Fibroblast of lung (primary cell): Measurements from ENCODE around the gene CIAO2A.

Experiments
- EZH2 ChIP-seq: IDR thresholded peaks from 2 replicates; pipeline ENCODE4 v1.5.1; 2012; ENCODE audit warnings: low read length, control low read depth, mild to moderate bottlenecking; ENCODE audit errors: missing control alignments
- TF ChIP-seq, protein P1 (sequence below), 2 donors: IDR thresholded peaks in 1 of 2; conservative IDR thresholded peaks in 1 of 2; 1 replicate in 1 of 2; 2 replicates in 1 of 2; pipeline ENCODE4 v1.5.1; 2011 to 2012; ENCODE audit warnings: low read length in 2 of 2, control low read depth in 1 of 2, inconsistent platforms in 1 of 2, low read depth in 1 of 2, mild to moderate bottlenecking in 1 of 2

DNA sequence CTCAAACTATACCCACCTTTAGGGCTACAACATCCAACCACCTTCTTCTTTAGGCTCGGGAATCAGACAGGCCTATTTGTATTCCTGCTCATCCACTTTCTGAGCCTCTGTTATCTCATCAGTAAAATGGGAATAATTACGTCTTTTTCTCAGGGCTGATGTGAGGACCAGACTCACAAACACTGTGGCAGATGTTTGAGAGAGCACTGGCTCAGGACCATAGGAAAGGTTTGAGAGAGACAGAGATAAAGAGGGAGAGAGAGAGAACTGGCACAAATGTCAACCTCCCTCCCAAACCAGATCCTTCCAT, 42.6 kb downstream of the CIAO2A start:
- TF ChIP-seq, protein P1, sequence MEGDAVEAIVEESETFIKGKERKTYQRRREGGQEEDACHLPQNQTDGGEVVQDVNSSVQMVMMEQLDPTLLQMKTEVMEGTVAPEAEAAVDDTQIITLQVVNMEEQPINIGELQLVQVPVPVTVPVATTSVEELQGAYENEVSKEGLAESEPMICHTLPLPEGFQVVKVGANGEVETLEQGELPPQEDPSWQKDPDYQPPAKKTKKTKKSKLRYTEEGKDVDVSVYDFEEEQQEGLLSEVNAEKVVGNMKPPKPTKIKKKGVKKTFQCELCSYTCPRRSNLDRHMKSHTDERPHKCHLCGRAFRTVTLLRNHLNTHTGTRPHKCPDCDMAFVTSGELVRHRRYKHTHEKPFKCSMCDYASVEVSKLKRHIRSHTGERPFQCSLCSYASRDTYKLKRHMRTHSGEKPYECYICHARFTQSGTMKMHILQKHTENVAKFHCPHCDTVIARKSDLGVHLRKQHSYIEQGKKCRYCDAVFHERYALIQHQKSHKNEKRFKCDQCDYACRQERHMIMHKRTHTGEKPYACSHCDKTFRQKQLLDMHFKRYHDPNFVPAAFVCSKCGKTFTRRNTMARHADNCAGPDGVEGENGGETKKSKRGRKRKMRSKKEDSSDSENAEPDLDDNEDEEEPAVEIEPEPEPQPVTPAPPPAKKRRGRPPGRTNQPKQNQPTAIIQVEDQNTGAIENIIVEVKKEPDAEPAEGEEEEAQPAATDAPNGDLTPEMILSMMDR (conservative IDR thresholded peaks at IDR 0.05 in 1 of 2, IDR thresholded peaks at IDR 0.05 in 1 of 2; ENCODE audit: low read depth in 1 of 2, low read length in 2 of 2), result no peak
- no peak for TF ChIP-seq EZH2
